Inferior parietal cortex (tissue), 1 donor: ENCODE results near the gene EMX1.
A peak's percentile ranks its signal among the peaks of the same experiment; 100 is the strongest.

Experiments used
- DNase-seq: peaks from one replicate; pipeline ENCODE4 v3.0.0-alpha.2; 2016; ENCODE audit errors: extremely low spot score

Gene EMX1

GRCh38 chr2:72917138-72917876 is at the start of gene EMX1:
EMX1 (plus strand) TSS chr2:72917519; CDS start chr2:72917853, 334 bp downstream.
- DNase-seq: no peak

- no peak for DNase-seq
Observed at GRCh38 chr2:72871060-72871459, 46.3 kb upstream of the EMX1 start.

GRCh38 chr2:72871880-72872279 is 45.4 kb upstream of the EMX1 start:
- no peak for DNase-seq

DNA sequence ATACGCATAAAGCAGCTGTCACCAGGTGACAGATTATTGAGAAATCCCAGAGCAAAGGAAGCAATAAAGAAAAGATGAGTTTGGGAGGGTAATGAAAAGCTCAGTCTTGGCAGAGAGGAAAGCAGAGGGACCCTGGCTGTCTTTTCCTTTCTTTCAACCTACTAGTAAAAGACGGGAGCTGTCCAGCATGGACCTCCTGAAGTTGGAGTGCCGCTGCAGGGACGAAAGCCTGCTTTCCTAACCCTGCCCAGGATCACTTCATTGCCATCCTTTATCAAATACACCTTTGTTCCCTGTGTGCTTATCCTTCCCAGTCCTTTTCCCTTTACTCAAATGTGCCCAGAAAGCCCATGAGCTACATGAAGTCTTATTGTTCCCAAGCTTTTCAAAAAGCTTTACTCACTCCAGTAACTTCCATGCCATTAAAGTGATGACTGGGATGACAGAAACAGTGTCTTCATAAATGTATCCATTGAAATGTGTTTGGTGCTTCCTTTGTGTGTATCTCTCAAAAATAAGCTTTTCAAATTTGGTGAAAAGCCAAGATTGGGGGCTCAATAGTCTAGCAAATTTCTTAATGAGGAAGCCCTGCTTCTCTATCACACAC is 33.9 kb upstream of the EMX1 start:
- no peak for DNase-seq

DNA sequence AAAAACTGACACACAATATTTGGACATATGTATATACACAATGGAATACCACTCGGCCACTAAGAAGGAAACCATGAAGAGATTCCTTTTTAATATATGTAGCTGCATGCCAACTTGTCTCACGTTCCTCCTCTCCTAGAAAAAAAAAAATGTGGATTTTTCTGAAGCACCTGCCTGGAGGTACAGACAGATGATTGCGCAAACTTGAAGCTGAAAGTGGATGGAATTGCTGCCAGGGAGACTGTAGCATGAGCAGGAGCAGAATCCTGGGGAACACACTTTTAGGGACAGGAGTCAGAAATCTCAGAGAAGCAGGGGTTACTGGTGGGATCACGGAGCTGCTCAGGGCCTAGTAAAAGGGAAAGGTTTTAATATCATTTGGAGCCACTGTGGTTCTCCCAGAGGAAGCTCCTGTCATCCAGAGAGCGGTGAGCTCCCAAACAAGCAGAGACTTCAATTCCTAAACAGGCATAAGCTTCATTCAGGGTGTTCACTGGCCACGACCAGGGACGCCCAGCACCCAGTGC is 30.8 kb upstream of the EMX1 start:
- no peak for DNase-seq

DNA sequence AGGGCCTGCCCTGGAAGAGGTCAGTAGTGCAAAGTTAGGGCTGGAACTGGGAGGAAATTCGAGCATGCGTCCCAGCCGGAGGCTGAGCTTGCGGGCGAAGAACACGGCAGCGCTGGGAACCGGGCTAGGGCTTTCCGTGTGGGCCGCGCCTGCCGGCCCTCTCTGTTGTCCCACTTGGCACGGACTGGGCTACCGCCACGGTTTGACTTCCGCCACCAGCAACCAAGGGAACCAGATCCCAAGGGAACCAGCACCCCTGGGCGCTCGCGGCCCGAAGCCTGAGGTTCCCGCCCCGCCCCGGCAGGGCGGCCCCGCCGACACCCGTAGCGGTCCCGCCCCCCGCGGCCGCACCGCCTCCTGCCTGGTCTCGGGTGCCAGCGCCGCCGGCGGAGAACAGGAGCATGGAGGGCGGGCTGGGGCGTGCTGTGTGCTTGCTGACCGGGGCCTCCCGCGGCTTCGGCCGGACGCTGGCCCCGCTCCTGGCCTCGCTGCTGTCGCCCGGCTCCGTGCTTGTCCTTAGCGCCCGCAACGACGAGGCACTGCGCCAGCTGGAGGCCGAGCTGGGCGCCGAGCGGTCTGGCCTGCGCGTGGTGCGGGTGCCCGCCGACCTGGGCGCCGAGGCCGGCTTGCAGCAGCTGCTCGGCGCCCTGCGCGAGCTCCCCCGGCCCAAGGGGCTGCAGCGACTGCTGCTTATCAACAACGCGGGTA is 30.1 kb upstream of the EMX1 start, which contains the start of gene SPR:
TSS of gene SPR (plus strand) at position 377 of the 708 bp plus-strand sequence. CDS start at position 402, 25 bp downstream.
- peak; percentile 45 for DNase-seq

DNA sequence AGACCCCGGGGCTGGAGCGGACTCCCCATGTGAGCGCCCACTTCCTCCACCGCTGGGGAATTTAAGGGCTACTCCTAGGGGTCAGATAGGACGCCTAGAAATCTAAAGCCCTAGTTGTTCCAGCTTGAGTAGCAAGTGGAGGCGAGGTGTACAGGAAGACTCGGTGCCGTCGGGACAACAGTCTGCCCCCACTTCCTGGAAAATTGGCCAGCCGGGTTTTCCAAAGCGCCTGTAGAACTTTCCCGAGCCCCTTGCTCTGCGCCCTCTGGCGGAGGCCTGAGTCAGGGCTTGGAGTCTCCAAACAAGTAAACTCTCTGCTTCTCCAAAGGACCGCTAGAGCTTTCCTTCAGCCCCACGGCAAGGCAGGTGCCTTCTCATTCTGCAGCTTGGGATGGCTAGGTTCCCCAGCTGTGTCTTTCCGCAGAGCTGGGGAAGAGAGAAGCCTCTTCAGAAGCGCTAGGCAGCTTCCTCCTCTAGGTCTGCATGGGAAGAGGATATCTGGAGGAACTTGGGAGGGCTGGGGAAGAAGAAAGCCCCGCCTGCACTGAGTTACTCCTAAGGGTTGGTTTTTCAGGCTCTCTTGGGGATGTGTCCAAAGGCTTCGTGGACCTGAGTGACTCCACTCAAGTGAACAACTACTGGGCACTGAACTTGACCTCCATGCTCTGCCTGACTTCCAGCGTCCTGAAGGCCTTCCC is 29.4 kb upstream of the EMX1 start:
- DNase-seq: peak; percentile 90

GRCh38 chr2:72888438-72889202 is 28.7 kb upstream of the EMX1 start:
- no peak for DNase-seq

DNA sequence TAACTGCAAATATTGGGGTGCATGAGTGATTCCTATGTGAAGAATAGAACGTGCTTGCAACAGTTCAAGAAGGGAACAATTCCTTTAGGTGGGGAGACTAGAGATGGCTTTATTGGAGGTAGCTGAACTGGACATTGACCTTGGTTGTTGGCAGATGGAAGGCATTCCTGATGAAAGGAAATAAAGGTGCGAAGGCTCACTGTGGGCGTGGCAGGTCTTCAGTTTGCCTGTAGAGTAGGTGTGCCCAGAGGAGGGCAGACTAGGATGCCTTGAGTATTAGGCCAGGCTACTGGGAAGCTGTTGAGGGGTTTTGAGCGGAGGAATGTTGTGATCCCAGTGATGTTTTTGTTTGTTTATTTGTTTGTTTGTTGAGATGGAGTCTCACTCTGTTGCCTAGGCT is 27.3 kb upstream of the EMX1 start:
- no peak for DNase-seq

DNA sequence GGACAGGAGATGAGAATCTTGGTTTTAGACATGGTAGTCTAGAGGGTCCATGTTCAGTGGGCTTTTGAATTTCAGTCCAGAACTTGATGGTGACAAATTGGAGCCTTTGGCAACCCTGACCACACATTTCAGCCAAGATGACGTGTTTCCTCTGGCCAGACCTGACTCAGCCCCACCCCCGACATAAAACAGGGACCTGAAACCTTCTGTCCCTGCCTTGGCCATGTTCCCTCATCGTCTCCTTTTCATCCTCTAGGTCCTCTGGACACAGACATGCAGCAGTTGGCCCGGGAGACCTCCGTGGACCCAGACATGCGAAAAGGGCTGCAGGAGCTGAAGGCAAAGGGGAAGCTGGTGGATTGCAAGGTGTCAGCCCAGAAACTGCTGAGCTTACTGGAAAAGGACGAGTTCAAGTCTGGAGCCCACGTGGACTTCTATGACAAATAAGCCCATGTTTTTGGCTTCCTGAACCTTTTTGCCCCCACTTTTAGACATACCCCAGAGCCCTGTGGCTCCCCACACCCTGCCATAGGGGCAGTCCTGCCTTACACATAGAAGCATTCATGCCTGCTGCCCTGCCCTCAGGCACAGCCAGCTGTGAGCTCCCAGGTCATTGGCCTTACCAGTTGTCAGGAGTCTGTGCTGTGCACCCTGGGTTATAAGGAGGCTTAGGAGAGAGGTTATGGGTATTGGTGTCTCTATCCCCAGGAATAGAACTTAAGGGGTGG is 26.1 kb upstream of the EMX1 start:
- no peak for DNase-seq

GRCh38 chr2:72892506-72893173 is 24.7 kb upstream of the EMX1 start:
- peak; percentile 67 for DNase-seq

GRCh38 chr2:72893594-72894319 is 23.6 kb upstream of the EMX1 start:
- DNase-seq: peak; percentile 53

DNA sequence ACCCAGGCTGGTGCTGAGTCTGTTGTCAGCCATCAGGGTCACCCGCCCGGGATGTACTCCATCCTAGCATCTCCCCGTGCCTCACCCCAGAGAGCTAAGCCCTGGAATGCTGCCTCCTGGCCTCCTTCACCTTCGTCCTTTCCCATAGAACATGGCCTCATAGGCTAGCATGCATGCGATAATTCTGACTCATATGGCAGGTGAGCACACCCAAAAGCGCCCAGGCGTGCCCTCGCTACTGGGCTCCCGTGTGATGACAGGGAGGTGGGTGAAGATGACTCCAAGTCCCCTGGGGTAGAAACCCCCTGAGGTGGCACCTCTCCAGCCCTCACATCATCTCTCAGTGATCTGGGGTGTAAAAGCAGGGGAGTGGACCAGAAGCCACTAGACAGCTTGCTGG is 22.8 kb upstream of the EMX1 start:
- DNase-seq: no peak

DNA sequence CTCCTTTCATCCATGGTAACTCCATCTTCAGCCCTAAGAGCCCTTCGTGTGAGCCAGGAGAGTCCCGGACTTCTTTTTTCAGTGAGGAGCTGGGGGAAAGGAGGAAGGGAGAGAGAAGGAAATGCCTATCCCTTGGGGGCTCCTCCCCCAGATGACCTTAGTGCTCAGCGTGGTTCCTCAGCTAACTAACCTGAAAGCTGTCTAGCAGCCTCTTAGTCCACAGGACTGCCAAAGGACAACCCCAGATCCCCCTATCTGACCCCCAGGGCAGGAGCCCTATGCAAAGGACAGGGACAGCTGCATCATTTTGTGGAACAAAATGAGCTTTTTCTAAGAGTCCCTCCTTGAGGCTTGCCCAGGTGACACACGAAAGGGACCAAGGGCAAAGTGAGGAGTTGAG is 22.2 kb upstream of the EMX1 start:
- DNase-seq: no peak

GRCh38 chr2:72895759-72896281 is 21.5 kb upstream of the EMX1 start:
- peak; percentile 25 for DNase-seq

- DNase-seq: no peak
Observed at GRCh38 chr2:72896446-72896845, 20.9 kb upstream of the EMX1 start.

GRCh38 chr2:72897785-72898584 is 19.3 kb upstream of the EMX1 start:
- no peak for DNase-seq

DNA sequence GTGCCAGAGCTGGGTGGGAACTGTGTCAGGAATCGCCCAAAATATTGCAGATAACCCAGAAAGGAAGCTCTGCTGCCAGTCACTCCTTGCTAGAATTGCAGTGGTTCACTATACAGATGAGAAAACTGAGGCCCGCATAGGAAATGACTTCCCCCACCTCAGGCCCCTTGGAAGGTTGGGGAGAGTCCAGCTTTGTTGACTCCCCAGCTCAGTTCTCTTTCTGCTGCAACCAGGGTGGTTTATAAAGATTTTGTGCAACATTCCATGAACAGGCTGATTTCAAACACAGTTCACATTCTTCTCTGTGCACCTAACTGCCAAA is 18.8 kb upstream of the EMX1 start:
- DNase-seq: no peak
